ENCODE measurements around the gene CAPZA3.
"Not testable (repeated sequence)": the region's sequence is repeated elsewhere in the genome, so short reads cannot be mapped to it uniquely, and the experiment has no call there.

The CAPZA3 gene

DNA sequence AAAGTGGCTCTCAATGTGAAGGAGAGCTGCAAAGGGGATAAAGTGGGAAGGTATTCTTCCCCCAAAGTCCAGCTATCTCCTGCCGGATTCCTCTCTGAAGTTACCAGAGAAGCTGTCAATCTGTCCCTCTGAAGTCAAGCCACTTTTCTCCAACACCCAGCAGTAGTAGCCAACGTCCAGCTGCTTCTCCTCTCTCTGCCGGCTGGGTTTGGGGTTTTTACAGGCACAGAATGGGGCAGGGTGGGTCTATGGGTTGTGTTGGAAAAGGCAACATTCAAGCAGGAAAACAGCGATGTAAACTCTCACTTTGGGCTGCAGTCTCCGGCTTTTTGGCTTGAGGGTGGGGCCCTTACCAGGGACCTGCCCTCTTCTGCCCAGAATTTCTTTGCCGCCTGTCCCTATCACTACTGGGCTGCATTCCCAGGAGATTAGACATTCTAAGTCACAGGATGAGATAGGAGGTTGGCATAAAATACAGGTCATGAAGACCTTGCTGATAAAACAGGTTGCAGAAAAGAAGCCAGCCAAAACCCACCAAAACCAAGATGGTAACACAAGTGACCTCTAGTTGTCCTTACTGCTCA lies 16.3 kb downstream of the CAPZA3 start:
- no peak for DNase-seq

DNA sequence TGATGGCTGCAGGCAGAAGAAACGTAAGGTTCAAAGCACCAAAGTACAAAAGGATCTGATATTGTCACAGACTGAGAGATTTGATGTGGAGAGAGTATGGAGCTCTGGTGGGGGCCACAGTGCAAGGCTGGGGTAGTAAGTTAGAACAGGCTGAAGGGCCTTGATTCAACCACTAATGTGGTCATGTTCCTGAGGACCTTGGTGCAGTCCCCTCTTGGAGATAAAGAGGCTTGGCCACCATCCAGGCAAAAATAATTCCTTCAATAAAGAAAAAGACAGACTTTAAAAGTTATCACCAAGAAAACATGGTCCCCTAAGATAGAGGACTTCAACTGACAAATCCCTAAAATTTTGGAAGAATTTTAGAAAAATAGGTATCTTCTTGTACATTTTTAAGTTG lies 17.4 kb downstream of the CAPZA3 start:
- no peak for DNase-seq

DNA sequence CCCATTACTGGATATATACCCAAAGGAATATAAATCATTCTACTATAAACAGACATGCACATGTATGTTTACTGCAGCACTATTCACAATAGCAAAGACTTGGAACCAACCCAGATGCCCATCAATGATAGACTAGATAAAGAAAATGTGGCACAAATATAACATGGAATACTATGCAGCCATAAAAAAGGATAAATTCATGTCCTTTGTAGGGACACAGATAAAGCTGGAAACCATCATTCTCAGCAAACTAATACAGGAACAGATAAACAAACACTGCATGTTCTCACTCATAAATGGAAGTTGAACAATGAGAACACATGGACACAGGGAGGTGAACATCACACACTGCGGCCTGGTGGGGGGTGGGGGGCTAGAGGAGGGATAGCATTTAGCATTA lies 28.6 kb downstream of the CAPZA3 start:
- not testable (repeated sequence) for DNase-seq

DNA sequence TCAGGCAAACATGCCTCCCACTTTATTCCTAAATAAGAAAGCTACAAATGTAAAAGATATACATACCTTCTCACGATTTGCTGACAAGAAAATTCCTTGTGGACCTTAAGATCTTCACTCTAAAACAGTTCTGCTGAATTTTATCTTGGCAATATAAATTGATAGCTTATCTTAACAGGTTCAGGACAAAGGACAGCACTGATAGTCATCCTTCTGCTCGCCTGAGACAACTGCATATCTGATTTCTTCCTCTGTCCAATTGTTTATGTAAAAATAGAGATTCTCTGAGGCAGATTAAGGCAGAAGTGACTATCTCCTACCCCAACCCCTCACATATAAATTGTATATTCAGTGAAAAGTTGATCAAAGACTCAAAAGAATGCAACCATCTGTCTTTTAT lies 44.9 kb downstream of the CAPZA3 start:
- no peak for DNase-seq

DNA sequence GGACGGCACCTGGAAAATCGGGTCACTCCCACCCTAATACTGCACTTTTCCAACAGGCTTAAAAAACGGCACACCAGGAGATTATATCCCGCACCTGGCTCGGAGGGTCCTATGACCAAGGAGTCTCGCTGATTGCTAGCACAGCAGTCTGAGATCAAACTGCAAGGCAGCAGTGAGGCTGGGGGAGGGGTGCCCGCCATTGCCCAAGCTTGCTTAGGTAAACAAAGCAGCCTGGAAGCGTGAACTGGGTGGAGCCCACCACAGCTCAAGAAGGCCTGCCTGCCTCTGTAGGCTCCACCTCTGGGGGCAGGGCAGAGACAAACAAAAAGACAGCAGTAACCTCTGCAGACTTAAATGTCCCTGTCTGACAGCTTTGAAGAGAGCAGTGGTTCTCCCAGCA lies 47.5 kb downstream of the CAPZA3 start:
- DNase-seq: not testable (repeated sequence)

Data from kidney glomerular epithelial cell (primary cell).